NB4 (cell line): ENCODE data around the gene KCNQ5.

ENCODE experiments used
- DNase-seq: peaks from one replicate; pipeline ENCODE4 v3.0.0; 2010; ENCODE audit warnings: low read depth
- H3K4me3 ChIP-seq: one replicate; pipeline ENCODE4 v1.5.1; 2011; ENCODE audit warnings: mild to moderate bottlenecking, low read depth, low read length, moderate library complexity
- MAX ChIP-seq: IDR thresholded peaks from 2 replicates; pipeline ENCODE4 v1.6.1; 2011; ENCODE audit warnings: low read depth, low read length
- MYC ChIP-seq: IDR thresholded peaks from 2 replicates; pipeline ENCODE4 v1.6.1; 2011; ENCODE audit warnings: low read depth, low read length
- POLR2A ChIP-seq: IDR thresholded peaks from 2 replicates; pipeline ENCODE4 v1.6.1; 2011; ENCODE audit warnings: mild to moderate bottlenecking; ENCODE audit not compliant: insufficient read length; ENCODE audit errors: extremely low read depth
- TF ChIP-seq, protein P1 (sequence below): IDR thresholded peaks from one replicate; pipeline ENCODE4 v1.5.1; 2012; ENCODE audit warnings: low read depth, low read length

Gene KCNQ5

DNA sequence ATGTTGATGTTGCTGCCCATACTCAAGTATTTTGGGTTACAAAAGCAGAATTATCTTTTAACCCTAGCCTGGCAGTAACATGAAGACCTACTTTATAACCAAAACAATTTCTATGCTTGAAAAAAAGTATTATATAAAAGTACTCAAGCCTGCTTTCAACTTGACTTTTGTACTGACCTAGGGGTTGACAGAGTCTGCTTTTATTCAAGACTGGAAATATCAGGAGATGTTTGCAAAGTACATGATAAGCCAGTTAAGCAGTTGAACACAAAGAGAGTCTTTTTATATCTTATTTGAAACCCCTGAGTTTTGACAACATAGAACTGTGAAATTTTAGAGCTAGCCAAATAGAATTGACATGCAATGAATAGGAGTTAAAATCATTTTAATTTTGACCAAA, 159.8 kb downstream of the KCNQ5 start:
- DNase-seq, result no peak
- H3K4me3 ChIP-seq, result no peak overlapping the region
- TF ChIP-seq MYC, result no peak
- no peak for TF ChIP-seq POLR2A
- TF ChIP-seq, protein P1, sequence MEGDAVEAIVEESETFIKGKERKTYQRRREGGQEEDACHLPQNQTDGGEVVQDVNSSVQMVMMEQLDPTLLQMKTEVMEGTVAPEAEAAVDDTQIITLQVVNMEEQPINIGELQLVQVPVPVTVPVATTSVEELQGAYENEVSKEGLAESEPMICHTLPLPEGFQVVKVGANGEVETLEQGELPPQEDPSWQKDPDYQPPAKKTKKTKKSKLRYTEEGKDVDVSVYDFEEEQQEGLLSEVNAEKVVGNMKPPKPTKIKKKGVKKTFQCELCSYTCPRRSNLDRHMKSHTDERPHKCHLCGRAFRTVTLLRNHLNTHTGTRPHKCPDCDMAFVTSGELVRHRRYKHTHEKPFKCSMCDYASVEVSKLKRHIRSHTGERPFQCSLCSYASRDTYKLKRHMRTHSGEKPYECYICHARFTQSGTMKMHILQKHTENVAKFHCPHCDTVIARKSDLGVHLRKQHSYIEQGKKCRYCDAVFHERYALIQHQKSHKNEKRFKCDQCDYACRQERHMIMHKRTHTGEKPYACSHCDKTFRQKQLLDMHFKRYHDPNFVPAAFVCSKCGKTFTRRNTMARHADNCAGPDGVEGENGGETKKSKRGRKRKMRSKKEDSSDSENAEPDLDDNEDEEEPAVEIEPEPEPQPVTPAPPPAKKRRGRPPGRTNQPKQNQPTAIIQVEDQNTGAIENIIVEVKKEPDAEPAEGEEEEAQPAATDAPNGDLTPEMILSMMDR, result no peak
- TF ChIP-seq MAX, result no peak

- no peak for TF ChIP-seq MAX
- peak; percentile 45 for DNase-seq
- H3K4me3 ChIP-seq, result no peak overlapping the region
These were observed 161.2 kb downstream of the KCNQ5 start for GRCh38 chr6:72783035-72783434.

GRCh38 chr6:72783666-72784065, 161.8 kb downstream of the KCNQ5 start:
- TF ChIP-seq, protein P1, result no peak
- TF ChIP-seq MAX (no peak), POLR2A (no peak), MYC (no peak)
- H3K4me3 ChIP-seq, result no peak overlapping the region
- DNase-seq, result no peak

GRCh38 chr6:72784071-72784470, 162.2 kb downstream of the KCNQ5 start:
- no peak overlapping the region for H3K4me3 ChIP-seq
- no peak for DNase-seq
- TF ChIP-seq MAX (no peak), POLR2A (no peak), MYC (no peak)
- TF ChIP-seq, protein P1, result no peak

GRCh38 chr6:72784581-72784980, 162.7 kb downstream of the KCNQ5 start:
- H3K4me3 ChIP-seq, result no peak overlapping the region
- DNase-seq, result no peak
- no peak for TF ChIP-seq MYC
- TF ChIP-seq, protein P1, result no peak
- TF ChIP-seq MAX, result no peak
- no peak for TF ChIP-seq POLR2A

GRCh38 chr6:72787391-72788031, 165.6 kb downstream of the KCNQ5 start:
- TF ChIP-seq MAX (no peak), POLR2A (no peak), MYC (no peak)
- TF ChIP-seq, protein P1, result no peak
- H3K4me3 ChIP-seq, result no peak overlapping the region
- DNase-seq, result no peak
